GM03348 (cell line): ENCODE measurements around the gene ATG2B.
"Not testable (repeated sequence)": the region's sequence is repeated elsewhere in the genome, so short reads cannot be mapped to it uniquely, and the experiment has no call there.

Experiments used
- DNase-seq: peaks from one replicate; pipeline ENCODE4 v3.0.0; 2012; ENCODE audit warnings: low spot score

The ATG2B gene

GRCh38 chr14:96370528-96370927, 7.4 kb upstream of the ATG2B start:
- DNase-seq, result no peak

GRCh38 chr14:96368534-96368933, 5.4 kb upstream of the ATG2B start:
- no peak for DNase-seq

DNA sequence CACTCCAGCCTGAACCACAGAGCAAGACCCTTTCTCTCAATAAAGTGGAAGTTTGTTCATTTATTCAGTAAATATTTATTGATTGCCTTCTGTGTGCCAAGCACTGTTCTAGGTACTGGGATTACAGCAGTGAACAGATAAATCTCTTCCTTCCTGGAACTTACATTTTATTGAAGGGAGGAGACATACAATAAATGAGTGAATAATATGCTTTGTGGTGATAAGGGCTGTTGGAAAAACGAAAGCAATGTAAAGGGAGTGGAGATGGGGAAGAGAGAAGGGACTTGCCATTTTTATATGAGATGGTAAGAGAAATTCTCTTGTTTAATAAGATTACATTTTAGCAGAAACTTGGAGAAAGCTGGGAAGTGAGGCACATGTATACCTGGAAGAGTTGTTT, 1.8 kb upstream of the ATG2B start:
- no peak for DNase-seq

- DNase-seq, result peak; percentile 67
Measured at GRCh38 chr14:96363751-96364336, 703 bp upstream of the ATG2B start.

GRCh38 chr14:96362071-96362964, 823 bp downstream of the ATG2B start:
- DNase-seq, result peak; percentile 22

GRCh38 chr14:96359959-96360358, 3.2 kb downstream of the ATG2B start:
- no peak for DNase-seq

DNA sequence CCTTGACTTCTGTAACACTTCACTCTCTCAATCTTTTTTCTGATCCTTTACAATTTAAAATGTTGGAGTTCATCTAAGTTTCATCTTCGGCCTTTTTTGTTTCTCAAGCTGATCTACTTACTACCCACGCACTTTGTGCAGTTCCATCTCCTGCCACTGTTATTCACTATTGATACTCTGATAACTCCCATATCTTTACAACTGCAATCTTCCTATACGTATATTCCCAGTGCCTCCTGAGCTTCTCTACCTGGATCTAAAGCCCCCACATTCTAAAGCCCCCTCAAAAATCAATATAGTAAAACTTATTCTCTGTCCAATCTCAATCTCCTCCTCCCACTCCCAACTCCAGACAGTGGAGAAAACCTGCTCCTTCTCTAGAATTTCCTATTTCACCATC, 5.9 kb downstream of the ATG2B start:
- DNase-seq, result no peak

- DNase-seq, result no peak
Measured at GRCh38 chr14:96354246-96354645, 8.9 kb downstream of the ATG2B start.

DNA sequence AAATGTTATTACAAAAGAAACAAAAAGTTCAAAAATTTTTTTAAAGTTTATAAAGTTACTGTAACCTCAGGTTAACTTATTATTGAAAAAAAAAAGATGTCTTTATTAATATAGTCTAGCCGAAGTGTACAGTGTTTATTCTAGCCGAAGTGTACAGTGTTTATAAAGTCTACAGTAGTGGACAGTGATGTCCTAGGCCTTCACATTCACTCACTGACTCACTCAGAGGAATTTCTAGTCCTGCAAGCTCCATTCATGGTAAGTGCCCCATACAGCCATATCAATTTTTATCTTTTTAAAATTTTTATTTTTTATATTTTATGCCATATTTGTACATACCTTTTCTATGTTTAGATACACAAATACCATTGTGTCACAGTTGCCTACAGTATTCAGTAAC, 10.4 kb downstream of the ATG2B start:
- DNase-seq, result no peak

GRCh38 chr14:96351986-96352385, 11.2 kb downstream of the ATG2B start:
- DNase-seq, result no peak

- DNase-seq, result peak; percentile 22
Measured at GRCh38 chr14:96349286-96350075, 13.7 kb downstream of the ATG2B start.

GRCh38 chr14:96347957-96348356, 15.2 kb downstream of the ATG2B start:
- DNase-seq, result not testable (repeated sequence)

- no peak for DNase-seq
Measured at GRCh38 chr14:96345669-96346068, 17.5 kb downstream of the ATG2B start.

- DNase-seq, result no peak
Measured at GRCh38 chr14:96341323-96341722, 21.8 kb downstream of the ATG2B start.

DNA sequence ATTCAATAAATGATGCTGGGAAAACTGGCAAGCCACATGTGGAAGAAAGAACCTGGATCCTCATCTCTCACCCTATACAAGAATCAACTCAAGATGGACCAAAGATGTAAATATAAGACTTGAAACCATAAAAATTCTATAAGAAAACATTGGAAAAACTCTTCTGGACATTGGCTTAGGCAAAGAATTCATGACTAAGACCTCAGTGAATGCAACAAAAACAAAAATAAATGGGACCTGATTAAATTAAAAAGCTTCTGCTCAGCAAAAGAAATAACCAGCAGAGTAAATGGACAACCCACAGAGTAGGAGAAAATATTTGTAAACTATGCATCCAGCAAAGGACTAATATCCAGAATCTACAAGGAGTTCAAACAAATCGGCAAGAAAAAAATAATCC, 24.6 kb downstream of the ATG2B start:
- no peak for DNase-seq

DNA sequence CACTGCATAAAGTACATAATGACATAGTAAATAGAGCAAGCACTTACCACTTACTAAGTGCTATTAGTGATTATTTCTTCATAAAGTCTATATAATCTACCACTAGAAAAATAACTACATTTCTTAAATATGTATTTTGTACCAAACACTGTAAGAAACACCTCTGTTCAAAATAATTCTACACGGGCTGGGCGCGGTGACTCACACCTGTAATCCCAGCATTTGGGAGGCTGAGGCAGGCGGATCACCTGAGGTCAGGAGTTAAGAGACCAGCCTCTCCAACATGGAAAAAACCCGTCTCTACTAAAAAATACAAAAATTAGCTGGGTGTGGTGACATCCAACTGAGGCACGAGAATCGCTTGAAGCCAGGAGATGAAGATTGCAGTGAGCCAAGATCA, 38.9 kb downstream of the ATG2B start:
- DNase-seq, result no peak

GRCh38 chr14:96320605-96321004, 42.5 kb downstream of the ATG2B start:
- no peak for DNase-seq

GRCh38 chr14:96318836-96319235, 44.3 kb downstream of the ATG2B start:
- no peak for DNase-seq

- DNase-seq, result no peak
Measured at GRCh38 chr14:96316087-96316486, 47.1 kb downstream of the ATG2B start.

DNA sequence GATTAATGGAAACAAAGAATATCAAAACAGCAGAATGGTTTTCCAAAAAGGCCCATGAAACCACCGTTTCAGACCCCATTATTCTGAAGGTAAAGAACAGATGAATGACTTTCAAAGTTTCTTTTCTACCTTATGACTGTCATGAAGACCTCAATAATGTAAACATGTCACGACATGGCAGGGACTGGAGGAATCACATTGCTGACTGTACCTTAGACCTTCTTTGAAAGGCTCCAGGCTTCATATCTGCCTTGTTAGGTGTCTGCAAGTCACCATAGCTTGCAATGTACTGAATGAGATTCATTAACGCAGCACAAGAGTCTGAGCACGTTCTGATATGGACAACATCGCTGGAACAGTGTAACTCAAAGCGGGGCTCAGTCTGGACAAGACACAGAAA, 52.2 kb downstream of the ATG2B start:
- DNase-seq, result no peak

- DNase-seq, result no peak
Measured at GRCh38 chr14:96309896-96310330, 53.2 kb downstream of the ATG2B start.

DNA sequence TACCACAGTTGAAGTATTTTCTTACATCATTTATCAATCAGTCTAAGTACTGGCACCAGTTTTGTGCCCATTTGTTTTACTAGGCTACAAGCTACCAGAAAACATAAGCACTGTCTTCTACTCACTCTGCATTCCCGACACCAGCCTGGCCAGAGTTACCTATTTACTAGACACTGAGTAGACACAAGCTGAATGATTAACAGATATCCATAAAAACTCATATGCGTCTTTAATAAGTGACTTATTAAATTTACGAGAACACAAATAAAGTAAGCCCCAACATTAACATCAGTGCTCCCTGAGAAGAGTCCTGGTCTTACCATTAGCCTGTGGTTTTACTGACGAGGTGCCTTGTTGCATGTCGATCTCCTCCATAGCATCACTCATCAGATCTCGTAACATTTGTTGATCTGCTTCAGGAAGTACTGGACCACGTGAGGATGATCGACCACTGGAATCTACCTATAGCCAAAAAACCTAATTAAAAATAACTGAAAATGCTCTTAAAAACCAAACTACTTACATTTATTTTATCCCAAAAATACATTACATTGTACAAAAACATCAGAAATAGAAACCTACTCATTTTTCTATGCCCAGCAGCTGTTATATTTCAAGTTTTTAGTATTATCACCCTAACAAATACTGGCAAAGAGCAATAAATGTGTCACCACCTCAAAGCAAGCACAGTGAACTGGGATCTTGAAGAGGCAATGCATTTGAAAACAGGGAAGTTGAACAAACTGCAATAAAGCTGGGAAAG, 53.8 kb downstream of the ATG2B start:
- DNase-seq, result no peak
